ENCODE results near the gene CDH4. TPM values are rescaled to one million over a fixed set of nuclear protein-coding genes. Genes with fewer than 3 reads are reported as not detected.

CDH4 gene
- total RNA-seq, 1 experiment from 2014 or later = 5.3 TPM

DNA sequence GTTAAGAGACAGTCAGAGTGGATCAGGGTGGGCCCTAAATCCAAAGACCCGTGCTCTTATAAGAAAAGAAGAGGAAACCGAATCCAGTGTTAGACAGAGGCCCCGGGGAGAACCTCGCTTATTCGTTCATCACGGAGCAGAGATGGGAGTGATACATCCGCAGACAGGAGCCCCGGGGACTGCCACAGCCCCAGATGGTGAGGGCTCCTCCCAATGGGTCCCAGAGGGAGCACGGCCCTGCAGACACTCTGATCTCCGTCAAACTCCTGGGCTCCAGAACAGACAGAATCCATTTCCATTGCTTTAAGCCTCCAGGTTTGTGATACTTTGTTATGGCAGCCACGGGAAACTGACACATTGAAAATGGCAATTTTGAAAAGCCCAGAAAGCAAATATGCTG is 47.0 kb downstream of the CDH4 start (continued):
- TF ChIP-seq, protein P1, sequence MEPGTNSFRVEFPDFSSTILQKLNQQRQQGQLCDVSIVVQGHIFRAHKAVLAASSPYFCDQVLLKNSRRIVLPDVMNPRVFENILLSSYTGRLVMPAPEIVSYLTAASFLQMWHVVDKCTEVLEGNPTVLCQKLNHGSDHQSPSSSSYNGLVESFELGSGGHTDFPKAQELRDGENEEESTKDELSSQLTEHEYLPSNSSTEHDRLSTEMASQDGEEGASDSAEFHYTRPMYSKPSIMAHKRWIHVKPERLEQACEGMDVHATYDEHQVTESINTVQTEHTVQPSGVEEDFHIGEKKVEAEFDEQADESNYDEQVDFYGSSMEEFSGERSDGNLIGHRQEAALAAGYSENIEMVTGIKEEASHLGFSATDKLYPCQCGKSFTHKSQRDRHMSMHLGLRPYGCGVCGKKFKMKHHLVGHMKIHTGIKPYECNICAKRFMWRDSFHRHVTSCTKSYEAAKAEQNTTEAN (CRISPR knock-in tag; IDR thresholded peaks at IDR 0.05) = no peak
- no peak for TF ChIP-seq FOXP1 (CRISPR knock-in tag; IDR thresholded peaks at IDR 0.05; ENCODE audit: borderline replicate concordance)
- no peak for TF ChIP-seq JUN (CRISPR knock-in tag; IDR thresholded peaks at IDR 0.05)
- TF ChIP-seq, protein P2, sequence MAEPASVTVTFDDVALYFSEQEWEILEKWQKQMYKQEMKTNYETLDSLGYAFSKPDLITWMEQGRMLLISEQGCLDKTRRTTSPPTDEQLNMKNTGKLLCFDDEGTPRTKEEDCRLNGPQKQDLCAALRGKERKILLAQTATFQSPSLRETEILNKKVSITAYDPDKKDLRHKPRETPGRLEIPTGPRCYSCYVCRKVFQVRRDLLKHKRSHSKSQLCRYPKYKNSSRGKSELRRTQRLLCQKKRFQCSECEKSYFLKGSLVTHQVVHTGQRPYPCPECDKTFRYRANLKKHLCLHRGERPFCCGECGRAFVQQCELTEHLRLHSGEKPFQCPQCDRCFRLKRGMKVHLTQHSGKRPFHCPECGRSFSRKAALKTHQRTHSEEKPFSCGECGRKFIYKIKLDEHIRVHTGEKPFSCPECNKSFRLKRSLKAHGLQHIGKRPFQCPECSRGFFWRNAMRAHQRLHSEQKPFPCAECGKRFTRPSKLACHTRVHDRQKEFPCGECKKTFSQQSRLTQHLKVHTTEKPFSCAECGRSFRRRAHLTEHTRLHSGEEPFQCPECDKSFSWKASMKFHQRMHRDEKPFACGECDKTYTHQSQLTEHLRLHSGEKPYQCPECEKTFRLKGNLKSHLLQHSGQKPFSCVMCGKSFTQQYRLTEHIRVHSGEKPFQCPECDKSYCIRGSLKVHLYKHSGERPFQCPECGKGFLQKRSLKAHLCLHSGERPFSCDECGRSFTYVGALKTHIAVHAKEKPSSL (CRISPR knock-in tag; conservative IDR thresholded peaks at IDR 0.05) = no peak

DNA sequence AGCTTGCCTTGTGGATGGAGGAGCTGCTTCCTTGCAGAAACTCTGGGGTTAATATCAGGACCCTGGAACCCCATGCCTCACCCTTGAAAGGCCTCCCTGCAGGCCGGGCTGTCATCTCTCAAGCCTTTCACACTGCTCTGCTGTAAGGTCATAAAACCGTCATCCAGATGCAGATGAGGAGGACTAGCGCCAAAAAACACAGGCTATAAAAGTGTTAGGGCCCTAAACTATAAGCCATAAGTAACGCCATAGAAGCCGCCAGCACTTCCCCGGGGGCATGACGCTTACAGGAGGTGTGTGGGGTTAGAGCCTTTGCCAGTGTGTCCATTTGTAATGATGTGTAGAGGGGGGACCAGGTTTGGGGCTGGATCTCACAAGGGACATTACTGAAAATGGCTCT is 47.6 kb downstream of the CDH4 start:
- ChIA-PET POLR2A (no interaction called here), CTCF (no interaction called here)
- ATAC-seq (no peak), DNase-seq (ENCODE audit: low spot score) (no peak)
- H3K36me3 Mint-ChIP-seq = no peaks in the 10 kb centered on the region
- H3K27ac Mint-ChIP-seq = no peak overlapping the region
- TF ChIP-seq, protein P3, sequence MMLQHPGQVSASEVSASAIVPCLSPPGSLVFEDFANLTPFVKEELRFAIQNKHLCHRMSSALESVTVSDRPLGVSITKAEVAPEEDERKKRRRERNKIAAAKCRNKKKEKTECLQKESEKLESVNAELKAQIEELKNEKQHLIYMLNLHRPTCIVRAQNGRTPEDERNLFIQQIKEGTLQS (CRISPR knock-in tag; conservative IDR thresholded peaks at IDR 0.05) = no peak
- TF ChIP-seq NR2C2 (CRISPR knock-in tag; IDR thresholded peaks at IDR 0.05) (no peak), ZNF416 (CRISPR knock-in tag; IDR thresholded peaks at IDR 0.05) (no peak), ESRRA (CRISPR knock-in tag; IDR thresholded peaks at IDR 0.05; ENCODE audit: borderline replicate concordance) (no peak)
- TF ChIP-seq, protein P4, sequence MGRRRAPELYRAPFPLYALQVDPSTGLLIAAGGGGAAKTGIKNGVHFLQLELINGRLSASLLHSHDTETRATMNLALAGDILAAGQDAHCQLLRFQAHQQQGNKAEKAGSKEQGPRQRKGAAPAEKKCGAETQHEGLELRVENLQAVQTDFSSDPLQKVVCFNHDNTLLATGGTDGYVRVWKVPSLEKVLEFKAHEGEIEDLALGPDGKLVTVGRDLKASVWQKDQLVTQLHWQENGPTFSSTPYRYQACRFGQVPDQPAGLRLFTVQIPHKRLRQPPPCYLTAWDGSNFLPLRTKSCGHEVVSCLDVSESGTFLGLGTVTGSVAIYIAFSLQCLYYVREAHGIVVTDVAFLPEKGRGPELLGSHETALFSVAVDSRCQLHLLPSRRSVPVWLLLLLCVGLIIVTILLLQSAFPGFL (CRISPR knock-in tag; IDR thresholded peaks at IDR 0.05; ENCODE audit: borderline replicate concordance) = no peak
- TF ChIP-seq, protein P1 (CRISPR knock-in tag; IDR thresholded peaks at IDR 0.05) = no peak
- TF ChIP-seq, protein P5, sequence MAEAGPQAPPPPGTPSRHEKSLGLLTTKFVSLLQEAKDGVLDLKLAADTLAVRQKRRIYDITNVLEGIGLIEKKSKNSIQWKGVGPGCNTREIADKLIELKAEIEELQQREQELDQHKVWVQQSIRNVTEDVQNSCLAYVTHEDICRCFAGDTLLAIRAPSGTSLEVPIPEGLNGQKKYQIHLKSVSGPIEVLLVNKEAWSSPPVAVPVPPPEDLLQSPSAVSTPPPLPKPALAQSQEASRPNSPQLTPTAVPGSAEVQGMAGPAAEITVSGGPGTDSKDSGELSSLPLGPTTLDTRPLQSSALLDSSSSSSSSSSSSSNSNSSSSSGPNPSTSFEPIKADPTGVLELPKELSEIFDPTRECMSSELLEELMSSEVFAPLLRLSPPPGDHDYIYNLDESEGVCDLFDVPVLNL (CRISPR knock-in tag; IDR thresholded peaks at IDR 0.05; ENCODE audit: borderline replicate concordance, low read depth) = no peak
- TF ChIP-seq, protein P6, sequence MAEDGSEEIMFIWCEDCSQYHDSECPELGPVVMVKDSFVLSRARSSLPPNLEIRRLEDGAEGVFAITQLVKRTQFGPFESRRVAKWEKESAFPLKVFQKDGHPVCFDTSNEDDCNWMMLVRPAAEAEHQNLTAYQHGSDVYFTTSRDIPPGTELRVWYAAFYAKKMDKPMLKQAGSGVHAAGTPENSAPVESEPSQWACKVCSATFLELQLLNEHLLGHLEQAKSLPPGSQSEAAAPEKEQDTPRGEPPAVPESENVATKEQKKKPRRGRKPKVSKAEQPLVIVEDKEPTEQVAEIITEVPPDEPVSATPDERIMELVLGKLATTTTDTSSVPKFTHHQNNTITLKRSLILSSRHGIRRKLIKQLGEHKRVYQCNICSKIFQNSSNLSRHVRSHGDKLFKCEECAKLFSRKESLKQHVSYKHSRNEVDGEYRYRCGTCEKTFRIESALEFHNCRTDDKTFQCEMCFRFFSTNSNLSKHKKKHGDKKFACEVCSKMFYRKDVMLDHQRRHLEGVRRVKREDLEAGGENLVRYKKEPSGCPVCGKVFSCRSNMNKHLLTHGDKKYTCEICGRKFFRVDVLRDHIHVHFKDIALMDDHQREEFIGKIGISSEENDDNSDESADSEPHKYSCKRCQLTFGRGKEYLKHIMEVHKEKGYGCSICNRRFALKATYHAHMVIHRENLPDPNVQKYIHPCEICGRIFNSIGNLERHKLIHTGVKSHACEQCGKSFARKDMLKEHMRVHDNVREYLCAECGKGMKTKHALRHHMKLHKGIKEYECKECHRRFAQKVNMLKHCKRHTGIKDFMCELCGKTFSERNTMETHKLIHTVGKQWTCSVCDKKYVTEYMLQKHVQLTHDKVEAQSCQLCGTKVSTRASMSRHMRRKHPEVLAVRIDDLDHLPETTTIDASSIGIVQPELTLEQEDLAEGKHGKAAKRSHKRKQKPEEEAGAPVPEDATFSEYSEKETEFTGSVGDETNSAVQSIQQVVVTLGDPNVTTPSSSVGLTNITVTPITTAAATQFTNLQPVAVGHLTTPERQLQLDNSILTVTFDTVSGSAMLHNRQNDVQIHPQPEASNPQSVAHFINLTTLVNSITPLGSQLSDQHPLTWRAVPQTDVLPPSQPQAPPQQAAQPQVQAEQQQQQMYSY (CRISPR knock-in tag; IDR thresholded peaks at IDR 0.05) = no peak
- TF ChIP-seq, protein P7, sequence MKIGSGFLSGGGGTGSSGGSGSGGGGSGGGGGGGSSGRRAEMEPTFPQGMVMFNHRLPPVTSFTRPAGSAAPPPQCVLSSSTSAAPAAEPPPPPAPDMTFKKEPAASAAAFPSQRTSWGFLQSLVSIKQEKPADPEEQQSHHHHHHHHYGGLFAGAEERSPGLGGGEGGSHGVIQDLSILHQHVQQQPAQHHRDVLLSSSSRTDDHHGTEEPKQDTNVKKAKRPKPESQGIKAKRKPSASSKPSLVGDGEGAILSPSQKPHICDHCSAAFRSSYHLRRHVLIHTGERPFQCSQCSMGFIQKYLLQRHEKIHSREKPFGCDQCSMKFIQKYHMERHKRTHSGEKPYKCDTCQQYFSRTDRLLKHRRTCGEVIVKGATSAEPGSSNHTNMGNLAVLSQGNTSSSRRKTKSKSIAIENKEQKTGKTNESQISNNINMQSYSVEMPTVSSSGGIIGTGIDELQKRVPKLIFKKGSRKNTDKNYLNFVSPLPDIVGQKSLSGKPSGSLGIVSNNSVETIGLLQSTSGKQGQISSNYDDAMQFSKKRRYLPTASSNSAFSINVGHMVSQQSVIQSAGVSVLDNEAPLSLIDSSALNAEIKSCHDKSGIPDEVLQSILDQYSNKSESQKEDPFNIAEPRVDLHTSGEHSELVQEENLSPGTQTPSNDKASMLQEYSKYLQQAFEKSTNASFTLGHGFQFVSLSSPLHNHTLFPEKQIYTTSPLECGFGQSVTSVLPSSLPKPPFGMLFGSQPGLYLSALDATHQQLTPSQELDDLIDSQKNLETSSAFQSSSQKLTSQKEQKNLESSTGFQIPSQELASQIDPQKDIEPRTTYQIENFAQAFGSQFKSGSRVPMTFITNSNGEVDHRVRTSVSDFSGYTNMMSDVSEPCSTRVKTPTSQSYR (CRISPR knock-in tag; IDR thresholded peaks at IDR 0.05) = no peak
- TF ChIP-seq, protein P8, sequence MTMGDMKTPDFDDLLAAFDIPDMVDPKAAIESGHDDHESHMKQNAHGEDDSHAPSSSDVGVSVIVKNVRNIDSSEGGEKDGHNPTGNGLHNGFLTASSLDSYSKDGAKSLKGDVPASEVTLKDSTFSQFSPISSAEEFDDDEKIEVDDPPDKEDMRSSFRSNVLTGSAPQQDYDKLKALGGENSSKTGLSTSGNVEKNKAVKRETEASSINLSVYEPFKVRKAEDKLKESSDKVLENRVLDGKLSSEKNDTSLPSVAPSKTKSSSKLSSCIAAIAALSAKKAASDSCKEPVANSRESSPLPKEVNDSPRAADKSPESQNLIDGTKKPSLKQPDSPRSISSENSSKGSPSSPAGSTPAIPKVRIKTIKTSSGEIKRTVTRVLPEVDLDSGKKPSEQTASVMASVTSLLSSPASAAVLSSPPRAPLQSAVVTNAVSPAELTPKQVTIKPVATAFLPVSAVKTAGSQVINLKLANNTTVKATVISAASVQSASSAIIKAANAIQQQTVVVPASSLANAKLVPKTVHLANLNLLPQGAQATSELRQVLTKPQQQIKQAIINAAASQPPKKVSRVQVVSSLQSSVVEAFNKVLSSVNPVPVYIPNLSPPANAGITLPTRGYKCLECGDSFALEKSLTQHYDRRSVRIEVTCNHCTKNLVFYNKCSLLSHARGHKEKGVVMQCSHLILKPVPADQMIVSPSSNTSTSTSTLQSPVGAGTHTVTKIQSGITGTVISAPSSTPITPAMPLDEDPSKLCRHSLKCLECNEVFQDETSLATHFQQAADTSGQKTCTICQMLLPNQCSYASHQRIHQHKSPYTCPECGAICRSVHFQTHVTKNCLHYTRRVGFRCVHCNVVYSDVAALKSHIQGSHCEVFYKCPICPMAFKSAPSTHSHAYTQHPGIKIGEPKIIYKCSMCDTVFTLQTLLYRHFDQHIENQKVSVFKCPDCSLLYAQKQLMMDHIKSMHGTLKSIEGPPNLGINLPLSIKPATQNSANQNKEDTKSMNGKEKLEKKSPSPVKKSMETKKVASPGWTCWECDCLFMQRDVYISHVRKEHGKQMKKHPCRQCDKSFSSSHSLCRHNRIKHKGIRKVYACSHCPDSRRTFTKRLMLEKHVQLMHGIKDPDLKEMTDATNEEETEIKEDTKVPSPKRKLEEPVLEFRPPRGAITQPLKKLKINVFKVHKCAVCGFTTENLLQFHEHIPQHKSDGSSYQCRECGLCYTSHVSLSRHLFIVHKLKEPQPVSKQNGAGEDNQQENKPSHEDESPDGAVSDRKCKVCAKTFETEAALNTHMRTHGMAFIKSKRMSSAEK (CRISPR knock-in tag; IDR thresholded peaks at IDR 0.05; ENCODE audit: borderline replicate concordance) = no peak
- no peak overlapping the region for H3K4me3 Mint-ChIP-seq
- H3K27me3 Mint-ChIP-seq (ENCODE audit: low read depth) = peaks cover 6% of the 10 kb centered on the region
- H3K9me3 Mint-ChIP-seq = no peaks in the 10 kb centered on the region
- H3K4me1 Mint-ChIP-seq = peaks cover 17% of the 10 kb centered on the region
